Endothelial cell of umbilical vein (primary cell): ENCODE data around the gene BACH2. TPM values are rescaled to one million over a fixed set of nuclear protein-coding genes. Genes with fewer than 3 reads are reported as not detected.

Experiments
- BruUV-seq: library from RNA; stranded (reverse); fragments of 400-500 nt; replicated peaks from 2 replicates; lab custom pipeline; 2021; lab: Mats Ljungman, UMichigan
- CTCF ChIA-PET: fragments of 300-600, 350-600 bp; sonication (Branson Sonifier 250); formaldehyde crosslinking; loops from one replicate; lab custom pipeline; 2021; ENCODE audit warnings: antibody characterized with exemption, inconsistent platforms; lab: Charles Lee
- POLR2A ChIA-PET: fragments of 300-600, 350-600 bp; sonication (Branson Sonifier 250); formaldehyde crosslinking; loops from one replicate; lab custom pipeline; 2021; ENCODE audit warnings: antibody characterized with exemption, inconsistent platforms; lab: Charles Lee
- DNase-seq: peaks from one replicate; pipeline ENCODE4 v3.0.0-alpha.2; 2011; ENCODE audit warnings: low read depth, low spot score
- FAIRE-seq: peaks from 2 replicates; lab custom pipeline; 2011; peaks lifted over from hg19 to GRCh38; lab: Jason Lieb, UNC
- H2AFZ ChIP-seq: 2 replicates; pipeline ENCODE4 v1.6.0; 2012; ENCODE audit warnings: low read depth, low read length, control low read depth, inconsistent platforms
- H3K27ac ChIP-seq: 2 replicates; pipeline ENCODE4 v1.5.1; 2011; ENCODE audit warnings: low read depth, mild to moderate bottlenecking, control low read depth, low read length, moderate library complexity; ENCODE audit not compliant: insufficient read depth
- H3K27me3 ChIP-seq, 2 experiments: 2 replicates each; pipeline versions ENCODE4 v1.6.0 to v1.6.1; 2011; ENCODE audit warnings: low read length in 2 of 2, mixed read lengths in 1 of 2; ENCODE audit not compliant: control insufficient read depth in 2 of 2, insufficient read depth in 2 of 2
- H3K36me3 ChIP-seq, 2 experiments: 2 replicates in 1 of 2; 3 replicates in 1 of 2; pipeline ENCODE4 v1.5.1; 2011; ENCODE audit warnings: low read length in 2 of 2, mild to moderate bottlenecking in 1 of 2, moderate library complexity in 1 of 2; ENCODE audit not compliant: control insufficient read depth in 2 of 2, insufficient read depth in 2 of 2; ENCODE audit errors: extremely low read depth in 1 of 2
- H3K4me1 ChIP-seq: 3 replicates; pipeline ENCODE4 v1.5.1; 2011; ENCODE audit warnings: mild to moderate bottlenecking, low read length; ENCODE audit not compliant: control insufficient read depth, insufficient read depth; ENCODE audit errors: extremely low read depth
- H3K4me2 ChIP-seq: 2 replicates; pipeline ENCODE4 v1.6.1; 2011; ENCODE audit warnings: low read length, control low read depth, mixed read lengths; ENCODE audit not compliant: insufficient read depth
- H3K4me3 ChIP-seq, 3 experiments: fragments of 200-600 bp in 1 of 3; sonication (generic), shearing (Covaris generic) in 1 of 3; replicated peaks in 1 of 3; 2 replicates each; pipeline ENCODE4 v1.5.1; 2011 to 2016; ENCODE audit warnings: control low read depth in 3 of 3, low read length in 3 of 3, mild to moderate bottlenecking in 2 of 3, inconsistent platforms in 1 of 3, low read depth in 1 of 3, moderate library complexity in 1 of 3; ENCODE audit not compliant: insufficient read depth in 1 of 3
- H3K79me2 ChIP-seq: 2 replicates; pipeline ENCODE4 v1.6.0; 2012; ENCODE audit warnings: low read length, inconsistent platforms; ENCODE audit not compliant: control insufficient read depth, insufficient read depth
- H3K9ac ChIP-seq: replicated peaks from 2 replicates; pipeline ENCODE3; 2011; ENCODE audit warnings: low read length, control low read depth; ENCODE audit not compliant: insufficient read depth; ENCODE audit errors: extremely low read depth
- H3K9me1 ChIP-seq: replicated peaks from 3 replicates; pipeline ENCODE4 v1.6.0; 2011; ENCODE audit warnings: mild to moderate bottlenecking, low read length; ENCODE audit not compliant: control insufficient read depth, insufficient read depth; ENCODE audit errors: extremely low read depth
- H3K9me3 ChIP-seq: replicated peaks from 2 replicates; pipeline ENCODE4 v1.5.1; 2012; ENCODE audit warnings: low read length, inconsistent platforms; ENCODE audit not compliant: control insufficient read depth, insufficient read depth
- H4K20me1 ChIP-seq: replicated peaks from 2 replicates; pipeline ENCODE3; 2011; ENCODE audit warnings: mild to moderate bottlenecking, low read length; ENCODE audit not compliant: control insufficient read depth, insufficient read depth; ENCODE audit errors: extremely low read depth
- CTCF ChIP-seq, 2 donors: IDR thresholded peaks; 1 replicate in 1 of 2; 2 replicates in 1 of 2; pipeline ENCODE4 v1.5.1; 2011; ENCODE audit warnings: low read length in 2 of 2, mild to moderate bottlenecking in 2 of 2, moderate library complexity in 2 of 2, control low read depth in 1 of 2, inconsistent platforms in 1 of 2, low read depth in 1 of 2; ENCODE audit not compliant: insufficient read depth in 1 of 2; ENCODE audit errors: extremely low read depth in 1 of 2
- EZH2 ChIP-seq: IDR thresholded peaks from 2 replicates; pipeline ENCODE4 v1.6.1; 2012; ENCODE audit warnings: borderline replicate concordance, low read depth, mild to moderate bottlenecking, moderate library complexity, low read length, inconsistent platforms; ENCODE audit not compliant: severe bottlenecking
- GATA2 ChIP-seq: IDR thresholded peaks from 2 replicates; pipeline ENCODE4 v1.7.0; 2011; ENCODE audit warnings: low read depth, mild to moderate bottlenecking, moderate library complexity, mixed read lengths, low read length; ENCODE audit not compliant: insufficient read length, insufficient read depth
- MAX ChIP-seq: IDR thresholded peaks from 2 replicates; pipeline ENCODE4 v1.6.1; 2011; ENCODE audit not compliant: insufficient read depth, insufficient read length
- MYC ChIP-seq: IDR thresholded peaks from one replicate; pipeline ENCODE4 v1.6.1; 2011; ENCODE audit warnings: mild to moderate bottlenecking, low read depth, low read length
- POLR2A ChIP-seq: IDR thresholded peaks from 2 replicates; pipeline ENCODE4 v1.6.1; 2012; ENCODE audit warnings: low read depth, mild to moderate bottlenecking, control low read depth, low read length
- POLR2AphosphoS5 ChIP-seq: IDR thresholded peaks from 2 replicates; pipeline ENCODE4 v1.6.1; 2012; ENCODE audit warnings: low read depth, mild to moderate bottlenecking, control low read depth, low read length, moderate library complexity; ENCODE audit not compliant: insufficient read depth
- dilution Hi-C: fragments of 300-500 bp; cut with MboI; formaldehyde crosslinking; loops from one replicate; pipeline ENCODE4 v1.15.0; 2019; ENCODE audit warnings: low sequenced_read_pairs; ENCODE audit not compliant: extremely low pct_ligation_motif_present
- intact Hi-C: fragments of 100-400 bp; cut with micrococcal nuclease; formaldehyde crosslinking; loops from one replicate; pipeline ENCODE4 v1.10.0; 2022
- polyA plus RNA-seq, 4 experiments: library from polyadenylated mRNA; depleted of rRNA in 3 of 4; stranded (reverse) in 3 of 4; unstranded in 1 of 4; fragments of >200 nt; gene quantifications; 2 replicates each; pipeline versions ENCODE4 v1.2.1 to v1.2.3, GENCODE V29; 2011 to 2012; ENCODE audit warnings: missing spikeins in 1 of 4
- total RNA-seq: library from RNA; stranded (reverse); gene quantifications from 2 replicates; pipeline ENCODE4 v1.2.3, GENCODE V29; 2021

Gene BACH2
- total and polyA plus RNA-seq, 2 donors (not counting 3 experiments of a cell fraction or from before 2014, with no cell fraction given) = 1.7 to 5.6 TPM

GRCh38 chr6:90151576-90152422, 144.8 kb downstream of the BACH2 start:
- DNase-seq (no peak), FAIRE-seq (no peak)
- Histone ChIP-seq H3K27me3 (peaks cover 3 to 4% of the 10 kb centered on the region in 2 experiments), H4K20me1 (no peaks in the 10 kb centered on the region), H3K9me3 (no peaks in the 10 kb centered on the region), H3K4me3 (no peak overlapping the region), H3K36me3 (no peaks in the 10 kb centered on the region), H3K4me1 (no peaks in the 10 kb centered on the region), H2AFZ (no peak overlapping the region), H3K4me2 (no peak overlapping the region), H3K27ac (no peak overlapping the region), H3K9me1 (no peaks in the 10 kb centered on the region), H3K79me2 (no peaks in the 10 kb centered on the region), H3K9ac (no peak overlapping the region)
- TF ChIP-seq CTCF (IDR thresholded peaks at IDR 0.05; ENCODE audit: extremely low read depth in 1 of 2, insufficient read depth in 1 of 2, low read depth in 1 of 2, low read length in 2 of 2) = no peak
- TF ChIP-seq MYC = no peak
- TF ChIP-seq POLR2A = no peak
- no peak for TF ChIP-seq EZH2
- no peak for TF ChIP-seq MAX
- TF ChIP-seq POLR2AphosphoS5 = no peak
- TF ChIP-seq GATA2 = no peak
- CTCF ChIA-PET = interaction anchor here (1.0 kb wide), 1 partner anchor 241 kb away, joined by 3 read pairs; no protein-coding TSS in a partner anchor
- intact Hi-C loops (no loop called here), dilution Hi-C loops (no loop called here)
- no TSS peak for BruUV-seq
- POLR2A ChIA-PET = no interaction called here
